GM12878 (cell line): Measurements from ENCODE around the gene ZNF816. TPM values are rescaled to one million over a fixed set of nuclear protein-coding genes. Genes with fewer than 3 reads are reported as not detected.

Experiments used
- ATAC-seq: fragments of 200-7000 bp; cut with Tn5 transposase; 3 replicates; pipeline ENCODE4 v1.9.1; 2020; ENCODE audit warnings: mild to moderate bottlenecking, moderate library complexity
- BruUV-seq: library from RNA; stranded (reverse); fragments of 400-500 nt; replicated peaks from 2 replicates; lab custom pipeline; 2021; lab: Mats Ljungman, UMichigan
- CTCF ChIA-PET: fragments of 300-600 bp; sonication (Branson Sonifier 250); formaldehyde crosslinking; extraction: SDS; loops from one replicate; lab custom pipeline; 2021; ENCODE audit warnings: inconsistent platforms; lab: Yijun Ruan, JAX
- POLR2A ChIA-PET: fragments of 350-600 bp; formaldehyde crosslinking; extraction: SDS; loops from one replicate; lab custom pipeline; 2021; ENCODE audit warnings: inconsistent platforms; lab: Charles Lee
- RAD21 ChIA-PET: fragments of 300-600 bp; sonication (Branson Sonifier 250); formaldehyde crosslinking; loops from one replicate; lab custom pipeline; 2023; ENCODE audit warnings: antibody characterized with exemption; ENCODE audit not compliant: unreplicated experiment; lab: Charles Lee
- SMC1A ChIA-PET: fragments of 300-600 bp; sonication (Branson Sonifier 250); formaldehyde crosslinking; loops from one replicate; lab custom pipeline; 2023; ENCODE audit not compliant: unreplicated experiment, uncharacterized antibody; lab: Charles Lee
- DNase-seq: peaks from one replicate; pipeline ENCODE4 v3.0.0-alpha.2; 2011; ENCODE audit warnings: low read depth, low spot score
- FAIRE-seq: peaks from 3 replicates; lab custom pipeline; 2011; peaks lifted over from hg19 to GRCh38; lab: Jason Lieb, UNC
- H2AFZ ChIP-seq: 2 replicates; pipeline ENCODE4 v1.6.0; 2011; ENCODE audit warnings: low read depth, low read length, control low read depth; ENCODE audit not compliant: control insufficient read depth
- H3K27ac ChIP-seq: 2 replicates; pipeline ENCODE4 v1.5.1; 2011; ENCODE audit warnings: control low read depth; ENCODE audit not compliant: control insufficient read depth, insufficient read depth
- H3K27me3 ChIP-seq, 2 experiments: replicated peaks in 1 of 2; 2 replicates each; pipeline versions ENCODE4 v1.6.0 to v1.6.1; 2011; ENCODE audit warnings: low read length in 1 of 2; ENCODE audit not compliant: control insufficient read depth in 2 of 2, insufficient read depth in 2 of 2
- H3K36me3 ChIP-seq, 2 experiments: 2 replicates each; pipeline ENCODE4 v1.5.1; 2011; ENCODE audit warnings: low read length in 1 of 2; ENCODE audit not compliant: control insufficient read depth in 2 of 2, insufficient read depth in 2 of 2
- H3K4me1 ChIP-seq: 2 replicates; pipeline ENCODE4 v1.6.1; 2011; ENCODE audit warnings: mild to moderate bottlenecking, low read length, moderate library complexity, mixed read lengths; ENCODE audit not compliant: control insufficient read depth, insufficient read depth
- H3K4me2 ChIP-seq: 2 replicates; pipeline ENCODE4 v1.6.0; 2011; ENCODE audit warnings: control low read depth; ENCODE audit not compliant: control insufficient read depth, insufficient read depth
- H3K4me3 ChIP-seq: fragments of 200-600 bp; sonication (generic); 2 replicates; pipeline ENCODE4 v1.5.1; 2016
- H3K79me2 ChIP-seq: 2 replicates; pipeline ENCODE4 v1.6.0; 2011; ENCODE audit warnings: low read length; ENCODE audit not compliant: control insufficient read depth, insufficient read depth
- H3K9ac ChIP-seq: 2 replicates; pipeline ENCODE4 v1.8.0; 2011; ENCODE audit warnings: low read length, control low read depth, mixed read lengths; ENCODE audit not compliant: control insufficient read depth, insufficient read depth
- H3K9me3 ChIP-seq: replicated peaks from 3 replicates; pipeline ENCODE4 v1.5.1; 2011; ENCODE audit warnings: mild to moderate bottlenecking, low read length; ENCODE audit not compliant: control insufficient read depth, insufficient read depth
- H4K20me1 ChIP-seq: 2 replicates; pipeline ENCODE4 v1.6.0; 2011; ENCODE audit not compliant: control insufficient read depth, insufficient read depth
- CREM ChIP-seq: IDR thresholded peaks from 2 replicates; pipeline ENCODE4 v1.6.1; 2014; ENCODE audit warnings: antibody characterized with exemption, low read depth
- EGR1 ChIP-seq, 2 experiments: IDR thresholded peaks; 1 replicate in 1 of 2; 2 replicates in 1 of 2; pipeline ENCODE4 v1.6.1; 2011 to 2012; ENCODE audit warnings: low read depth in 2 of 2, low read length in 2 of 2, borderline replicate concordance in 1 of 2, mild to moderate bottlenecking in 1 of 2, moderate library complexity in 1 of 2
- FOXM1 ChIP-seq: IDR thresholded peaks from 2 replicates; pipeline ENCODE4 v1.6.1; 2012; ENCODE audit warnings: low read depth, mild to moderate bottlenecking, inconsistent platforms, low read length, moderate library complexity
- HDGF ChIP-seq: fragments of 450-650 bp; IDR thresholded peaks from 2 replicates; pipeline ENCODE4 v1.6.1; 2016; ENCODE audit warnings: antibody characterized with exemption
- MEF2A ChIP-seq: IDR thresholded peaks from 2 replicates; pipeline ENCODE4 v1.6.1; 2011; ENCODE audit warnings: low read depth, mild to moderate bottlenecking, low read length, moderate library complexity; ENCODE audit not compliant: insufficient read depth
- SMAD5 ChIP-seq: IDR thresholded peaks from 2 replicates; pipeline ENCODE4 v1.6.1; 2016; ENCODE audit warnings: antibody characterized with exemption, low read depth
- ZNF207 ChIP-seq: fragments of 450-650 bp; IDR thresholded peaks from 2 replicates; pipeline ENCODE4 v1.6.1; 2014; ENCODE audit warnings: antibody characterized with exemption, mild to moderate bottlenecking, borderline replicate concordance
- WGBS: methylation state at CpG from one replicate; pipeline ENCODE4 v1.1.6; 2016; ENCODE audit warnings: low lambda C conversion rate; ENCODE audit not compliant: insufficient replicate concordance, insufficient coverage; ENCODE audit errors: missing lambda C conversion rate; 5-methylcytosine and 5-hydroxymethylcytosine counted together
- in situ Hi-C: fragments of 300-500 bp; cut with MboI; formaldehyde crosslinking; loops from 9 replicates; pipeline ENCODE4 v1.14.3; 2018; ENCODE audit warnings: mixed read lengths
- intact Hi-C: fragments of 100-400 bp; cut with micrococcal nuclease; formaldehyde crosslinking; loops from one replicate; pipeline ENCODE4 v1.14.2; 2022; ENCODE audit not compliant: unreplicated experiment
- polyA plus RNA-seq, 11 experiments: library from polyadenylated mRNA; depleted of rRNA in 4 of 11; unstranded in 6 of 11; stranded (reverse) in 5 of 11; fragments of >200 nt; fragmentation: Nextera tagmentation in 4 of 11; fragmentation: Illumina TruSeq in 1 of 11; extraction: Ambion mirVana in 4 of 11; extraction: Trizol in 1 of 11; gene quantifications; 1 replicate in 1 of 11; 2 replicates in 10 of 11; pipeline versions ENCODE4 v1.2.1 to v1.2.3, GENCODE V29; 2011 to 2016; ENCODE audit warnings: inconsistent platforms in 2 of 11, missing spikeins in 2 of 11, low read depth in 1 of 11
- total RNA-seq, 4 experiments: library from RNA; depleted of rRNA in 3 of 4; stranded (reverse); fragments of >200 nt in 3 of 4; fragmentation: Illumina TruSeq in 1 of 4; extraction: Trizol in 1 of 4; gene quantifications; 2 replicates each; pipeline versions ENCODE4 v1.2.1 to v1.2.3, GENCODE V29; 2013 to 2021
- TF ChIP-seq, protein P1 (sequence below): fragments of 450-650 bp; IDR thresholded peaks from 2 replicates; pipeline ENCODE4 v1.6.1; 2017; ENCODE audit warnings: mild to moderate bottlenecking
- TF ChIP-seq, protein P2 (sequence below), 3 experiments: IDR thresholded peaks in 2 of 3; conservative IDR thresholded peaks in 1 of 3; 2 replicates each; pipeline ENCODE4 v1.5.1; 2011; ENCODE audit warnings: low read depth in 3 of 3, low read length in 3 of 3, mild to moderate bottlenecking in 3 of 3, control low read depth in 2 of 3, moderate library complexity in 2 of 3, inconsistent platforms in 1 of 3, mixed read lengths in 1 of 3; ENCODE audit not compliant: control insufficient read depth in 2 of 3, insufficient read depth in 1 of 3; ENCODE audit errors: extremely low read depth in 1 of 3
- TF ChIP-seq, protein P3 (sequence below): fragments of 450-650 bp; IDR thresholded peaks from 2 replicates; pipeline ENCODE4 v1.6.1; 2017; ENCODE audit warnings: mild to moderate bottlenecking, low read depth, inconsistent platforms; ENCODE audit not compliant: poor library complexity, severe bottlenecking
- TF ChIP-seq, protein P4 (sequence below): IDR thresholded peaks from 2 replicates; pipeline ENCODE4 v1.6.1; 2011; ENCODE audit warnings: borderline replicate concordance, low read depth, mild to moderate bottlenecking, moderate library complexity, low read length; ENCODE audit not compliant: insufficient read depth, poor library complexity, severe bottlenecking
- TF ChIP-seq, protein P5 (sequence below): IDR thresholded peaks from 2 replicates; pipeline ENCODE4 v1.6.1; 2012; ENCODE audit warnings: mild to moderate bottlenecking, low read depth, low read length

ZNF816 gene
- total and polyA plus RNA-seq, 10 of the 15 experiments (the other 5 are each of a cell fraction or from before 2014, with no cell fraction given) = 4.0 to 15.6 (median 7.5) TPM

DNA sequence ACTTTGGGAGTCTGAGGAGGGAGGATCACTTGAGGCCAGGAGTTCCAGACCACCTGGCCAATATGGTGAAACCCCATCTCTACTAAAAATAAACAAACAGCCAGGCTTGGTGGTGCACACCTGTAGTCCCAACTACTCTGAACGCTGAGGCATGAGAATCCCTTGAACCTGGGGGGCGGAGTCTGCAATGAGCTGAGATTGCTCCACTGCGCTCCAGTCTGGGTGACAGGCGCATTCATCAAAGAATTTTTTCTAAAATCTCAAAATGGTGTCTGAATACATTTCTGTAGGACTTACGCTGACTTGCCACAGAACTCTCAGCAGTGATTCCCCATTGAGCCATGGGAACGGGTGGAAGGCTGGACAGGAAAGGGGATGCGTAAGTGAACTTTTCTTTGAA is 33.0 kb upstream of the ZNF816 start:
- ChIA-PET CTCF (no interaction called here), SMC1A (no interaction called here), POLR2A (no interaction called here), RAD21 (no interaction called here)
- Histone ChIP-seq H3K9ac (no peak overlapping the region), H3K36me3 (no peaks in the 10 kb centered on the region), H3K27me3 (no peaks in the 10 kb centered on the region), H3K4me3 (no peak overlapping the region), H3K9me3 (peaks cover 2% of the 10 kb centered on the region; the same call in 1 of the 3 replicates), H3K79me2 (no peaks in the 10 kb centered on the region), H3K27ac (no peak overlapping the region), H3K4me1 (no peaks in the 10 kb centered on the region), H4K20me1 (no peaks in the 10 kb centered on the region), H2AFZ (no peak overlapping the region), H3K4me2 (no peak overlapping the region)
- intact Hi-C loops (no loop called here), in situ Hi-C loops (no loop called here)
- TF ChIP-seq FOXM1 (no peak), HDGF (no peak), MEF2A (no peak), ZNF207 (no peak), EGR1 (IDR thresholded peaks at IDR 0.05; ENCODE audit: borderline replicate concordance in 1 of 2, low read depth in 2 of 2, low read length in 2 of 2) (no peak), CREM (no peak), SMAD5 (no peak)
- TF ChIP-seq, protein P1, sequence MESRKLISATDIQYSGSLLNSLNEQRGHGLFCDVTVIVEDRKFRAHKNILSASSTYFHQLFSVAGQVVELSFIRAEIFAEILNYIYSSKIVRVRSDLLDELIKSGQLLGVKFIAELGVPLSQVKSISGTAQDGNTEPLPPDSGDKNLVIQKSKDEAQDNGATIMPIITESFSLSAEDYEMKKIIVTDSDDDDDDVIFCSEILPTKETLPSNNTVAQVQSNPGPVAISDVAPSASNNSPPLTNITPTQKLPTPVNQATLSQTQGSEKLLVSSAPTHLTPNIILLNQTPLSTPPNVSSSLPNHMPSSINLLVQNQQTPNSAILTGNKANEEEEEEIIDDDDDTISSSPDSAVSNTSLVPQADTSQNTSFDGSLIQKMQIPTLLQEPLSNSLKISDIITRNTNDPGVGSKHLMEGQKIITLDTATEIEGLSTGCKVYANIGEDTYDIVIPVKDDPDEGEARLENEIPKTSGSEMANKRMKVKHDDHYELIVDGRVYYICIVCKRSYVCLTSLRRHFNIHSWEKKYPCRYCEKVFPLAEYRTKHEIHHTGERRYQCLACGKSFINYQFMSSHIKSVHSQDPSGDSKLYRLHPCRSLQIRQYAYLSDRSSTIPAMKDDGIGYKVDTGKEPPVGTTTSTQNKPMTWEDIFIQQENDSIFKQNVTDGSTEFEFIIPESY = no peak
- TF ChIP-seq, protein P2, sequence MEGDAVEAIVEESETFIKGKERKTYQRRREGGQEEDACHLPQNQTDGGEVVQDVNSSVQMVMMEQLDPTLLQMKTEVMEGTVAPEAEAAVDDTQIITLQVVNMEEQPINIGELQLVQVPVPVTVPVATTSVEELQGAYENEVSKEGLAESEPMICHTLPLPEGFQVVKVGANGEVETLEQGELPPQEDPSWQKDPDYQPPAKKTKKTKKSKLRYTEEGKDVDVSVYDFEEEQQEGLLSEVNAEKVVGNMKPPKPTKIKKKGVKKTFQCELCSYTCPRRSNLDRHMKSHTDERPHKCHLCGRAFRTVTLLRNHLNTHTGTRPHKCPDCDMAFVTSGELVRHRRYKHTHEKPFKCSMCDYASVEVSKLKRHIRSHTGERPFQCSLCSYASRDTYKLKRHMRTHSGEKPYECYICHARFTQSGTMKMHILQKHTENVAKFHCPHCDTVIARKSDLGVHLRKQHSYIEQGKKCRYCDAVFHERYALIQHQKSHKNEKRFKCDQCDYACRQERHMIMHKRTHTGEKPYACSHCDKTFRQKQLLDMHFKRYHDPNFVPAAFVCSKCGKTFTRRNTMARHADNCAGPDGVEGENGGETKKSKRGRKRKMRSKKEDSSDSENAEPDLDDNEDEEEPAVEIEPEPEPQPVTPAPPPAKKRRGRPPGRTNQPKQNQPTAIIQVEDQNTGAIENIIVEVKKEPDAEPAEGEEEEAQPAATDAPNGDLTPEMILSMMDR (IDR thresholded peaks at IDR 0.05 in 2 of 3, conservative IDR thresholded peaks at IDR 0.05 in 1 of 3; ENCODE audit: control insufficient read depth in 2 of 3, extremely low read depth in 1 of 3, insufficient read depth in 1 of 3, low read depth in 3 of 3, low read length in 3 of 3) = no peak
- TF ChIP-seq, protein P3, sequence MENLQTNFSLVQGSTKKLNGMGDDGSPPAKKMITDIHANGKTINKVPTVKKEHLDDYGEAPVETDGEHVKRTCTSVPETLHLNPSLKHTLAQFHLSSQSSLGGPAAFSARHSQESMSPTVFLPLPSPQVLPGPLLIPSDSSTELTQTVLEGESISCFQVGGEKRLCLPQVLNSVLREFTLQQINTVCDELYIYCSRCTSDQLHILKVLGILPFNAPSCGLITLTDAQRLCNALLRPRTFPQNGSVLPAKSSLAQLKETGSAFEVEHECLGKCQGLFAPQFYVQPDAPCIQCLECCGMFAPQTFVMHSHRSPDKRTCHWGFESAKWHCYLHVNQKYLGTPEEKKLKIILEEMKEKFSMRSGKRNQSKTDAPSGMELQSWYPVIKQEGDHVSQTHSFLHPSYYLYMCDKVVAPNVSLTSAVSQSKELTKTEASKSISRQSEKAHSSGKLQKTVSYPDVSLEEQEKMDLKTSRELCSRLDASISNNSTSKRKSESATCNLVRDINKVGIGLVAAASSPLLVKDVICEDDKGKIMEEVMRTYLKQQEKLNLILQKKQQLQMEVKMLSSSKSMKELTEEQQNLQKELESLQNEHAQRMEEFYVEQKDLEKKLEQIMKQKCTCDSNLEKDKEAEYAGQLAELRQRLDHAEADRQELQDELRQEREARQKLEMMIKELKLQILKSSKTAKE = no peak
- TF ChIP-seq, protein P4, sequence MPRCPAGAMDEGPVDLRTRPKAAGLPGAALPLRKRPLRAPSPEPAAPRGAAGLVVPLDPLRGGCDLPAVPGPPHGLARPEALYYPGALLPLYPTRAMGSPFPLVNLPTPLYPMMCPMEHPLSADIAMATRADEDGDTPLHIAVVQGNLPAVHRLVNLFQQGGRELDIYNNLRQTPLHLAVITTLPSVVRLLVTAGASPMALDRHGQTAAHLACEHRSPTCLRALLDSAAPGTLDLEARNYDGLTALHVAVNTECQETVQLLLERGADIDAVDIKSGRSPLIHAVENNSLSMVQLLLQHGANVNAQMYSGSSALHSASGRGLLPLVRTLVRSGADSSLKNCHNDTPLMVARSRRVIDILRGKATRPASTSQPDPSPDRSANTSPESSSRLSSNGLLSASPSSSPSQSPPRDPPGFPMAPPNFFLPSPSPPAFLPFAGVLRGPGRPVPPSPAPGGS = no peak
- TF ChIP-seq, protein P5, sequence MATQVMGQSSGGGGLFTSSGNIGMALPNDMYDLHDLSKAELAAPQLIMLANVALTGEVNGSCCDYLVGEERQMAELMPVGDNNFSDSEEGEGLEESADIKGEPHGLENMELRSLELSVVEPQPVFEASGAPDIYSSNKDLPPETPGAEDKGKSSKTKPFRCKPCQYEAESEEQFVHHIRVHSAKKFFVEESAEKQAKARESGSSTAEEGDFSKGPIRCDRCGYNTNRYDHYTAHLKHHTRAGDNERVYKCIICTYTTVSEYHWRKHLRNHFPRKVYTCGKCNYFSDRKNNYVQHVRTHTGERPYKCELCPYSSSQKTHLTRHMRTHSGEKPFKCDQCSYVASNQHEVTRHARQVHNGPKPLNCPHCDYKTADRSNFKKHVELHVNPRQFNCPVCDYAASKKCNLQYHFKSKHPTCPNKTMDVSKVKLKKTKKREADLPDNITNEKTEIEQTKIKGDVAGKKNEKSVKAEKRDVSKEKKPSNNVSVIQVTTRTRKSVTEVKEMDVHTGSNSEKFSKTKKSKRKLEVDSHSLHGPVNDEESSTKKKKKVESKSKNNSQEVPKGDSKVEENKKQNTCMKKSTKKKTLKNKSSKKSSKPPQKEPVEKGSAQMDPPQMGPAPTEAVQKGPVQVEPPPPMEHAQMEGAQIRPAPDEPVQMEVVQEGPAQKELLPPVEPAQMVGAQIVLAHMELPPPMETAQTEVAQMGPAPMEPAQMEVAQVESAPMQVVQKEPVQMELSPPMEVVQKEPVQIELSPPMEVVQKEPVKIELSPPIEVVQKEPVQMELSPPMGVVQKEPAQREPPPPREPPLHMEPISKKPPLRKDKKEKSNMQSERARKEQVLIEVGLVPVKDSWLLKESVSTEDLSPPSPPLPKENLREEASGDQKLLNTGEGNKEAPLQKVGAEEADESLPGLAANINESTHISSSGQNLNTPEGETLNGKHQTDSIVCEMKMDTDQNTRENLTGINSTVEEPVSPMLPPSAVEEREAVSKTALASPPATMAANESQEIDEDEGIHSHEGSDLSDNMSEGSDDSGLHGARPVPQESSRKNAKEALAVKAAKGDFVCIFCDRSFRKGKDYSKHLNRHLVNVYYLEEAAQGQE = no peak
- no peak for FAIRE-seq
- ATAC-seq = no peak
- 84% methylated on average over 7 of the region's 7 CpGs for WGBS
- no TSS peak for BruUV-seq
- no peak for DNase-seq
